Mesodermal cell (in vitro differentiated cells): ENCODE results near the gene RANBP17.
"Not testable (repeated sequence)": the region's sequence is repeated elsewhere in the genome, so short reads cannot be mapped to it uniquely, and the experiment has no call there.

Experiments
- H3K27ac ChIP-seq: 2 replicates; pipeline ENCODE4 v1.7.0; 2013; ENCODE audit warnings: mild to moderate bottlenecking, low read depth, low read length, moderate library complexity; ENCODE audit not compliant: severe bottlenecking
- H3K36me3 ChIP-seq: 2 replicates; pipeline ENCODE4 v1.7.1; 2013; ENCODE audit warnings: mild to moderate bottlenecking, low read length, moderate library complexity; ENCODE audit not compliant: control insufficient read depth, insufficient read depth
- H3K4me1 ChIP-seq: one replicate; pipeline ENCODE4 v1.7.1; 2013; ENCODE audit warnings: mild to moderate bottlenecking, low read length; ENCODE audit not compliant: insufficient read depth, control insufficient read depth, poor library complexity, severe bottlenecking
- H3K4me3 ChIP-seq: 2 replicates; pipeline ENCODE4 v1.7.0; 2013; ENCODE audit warnings: low read length, control low read depth, mild to moderate bottlenecking; ENCODE audit not compliant: insufficient read depth, poor library complexity, severe bottlenecking; ENCODE audit errors: extremely low read depth
- H3K9me3 ChIP-seq: 2 replicates; pipeline ENCODE4 v1.7.1; 2013; ENCODE audit warnings: mild to moderate bottlenecking, low read length, moderate library complexity; ENCODE audit not compliant: control insufficient read depth
- WGBS, 2 experiments: methylation state at CpG; one replicate each; pipeline ENCODE4 v1.1.5; 2013; ENCODE audit warnings: missing lambda C conversion rate in 2 of 2; ENCODE audit not compliant: insufficient coverage in 2 of 2; 5-methylcytosine and 5-hydroxymethylcytosine counted together

Gene RANBP17

DNA sequence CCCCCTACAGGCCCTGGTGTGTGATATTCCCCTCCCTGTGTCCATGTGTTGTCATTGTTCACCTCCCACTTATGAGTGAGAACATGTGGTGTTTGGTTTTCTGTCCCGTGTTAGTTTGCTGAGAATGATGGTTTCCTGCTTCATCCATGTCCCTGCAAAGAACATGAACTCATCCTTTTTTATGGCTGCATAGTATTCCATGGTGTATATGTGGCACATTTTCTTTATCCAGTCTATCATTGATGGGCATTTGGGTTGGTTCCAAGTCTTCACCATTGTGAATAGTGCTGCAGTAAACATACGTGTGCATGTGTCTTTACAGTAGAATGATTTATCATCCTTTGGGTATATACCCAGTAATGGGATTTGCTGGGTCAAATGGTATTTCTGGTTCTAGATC lies 313.1 kb downstream of the RANBP17 start:
- WGBS, 2 experiments, result 100% methylated on average over 1 to 2 of the region's 2 CpGs
- H3K9me3 ChIP-seq, result not testable (repeated sequence)

DNA sequence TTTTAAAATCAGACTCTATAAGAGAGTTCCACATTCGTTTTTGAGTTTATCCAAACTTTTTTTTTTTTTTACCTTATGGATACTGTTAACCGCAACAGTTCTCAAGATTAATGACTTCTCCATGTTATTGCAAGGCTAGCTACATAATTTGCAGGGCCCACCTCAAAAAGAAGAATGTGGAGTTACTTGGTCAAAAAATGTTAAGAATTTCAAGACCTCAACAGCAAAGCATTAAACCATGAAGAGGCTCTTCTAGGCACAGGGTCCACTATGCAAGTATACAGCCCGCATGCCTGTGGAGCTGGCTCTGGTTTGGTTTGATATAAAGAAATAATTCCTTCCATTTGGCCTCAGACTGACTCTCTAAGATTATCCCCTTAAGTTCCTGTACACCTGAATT lies 313.9 kb downstream of the RANBP17 start:
- WGBS, 2 experiments, result 78 to 100% methylated on average over 1 of the region's 3 CpGs
- H3K4me3 ChIP-seq, result no peak overlapping the region
- H3K9me3 ChIP-seq, result no peaks in the 10 kb centered on the region
- H3K27ac ChIP-seq, result no peak overlapping the region
- H3K4me1 ChIP-seq, result no peaks in the 10 kb centered on the region
- no peaks in the 10 kb centered on the region for H3K36me3 ChIP-seq

More for the DNA sequence above, 313.1 kb downstream of the RANBP17 start:
- H3K27ac ChIP-seq, H3K4me1 ChIP-seq, H3K4me3 ChIP-seq, H3K36me3 ChIP-seq: not testable (repeated sequence)

DNA sequence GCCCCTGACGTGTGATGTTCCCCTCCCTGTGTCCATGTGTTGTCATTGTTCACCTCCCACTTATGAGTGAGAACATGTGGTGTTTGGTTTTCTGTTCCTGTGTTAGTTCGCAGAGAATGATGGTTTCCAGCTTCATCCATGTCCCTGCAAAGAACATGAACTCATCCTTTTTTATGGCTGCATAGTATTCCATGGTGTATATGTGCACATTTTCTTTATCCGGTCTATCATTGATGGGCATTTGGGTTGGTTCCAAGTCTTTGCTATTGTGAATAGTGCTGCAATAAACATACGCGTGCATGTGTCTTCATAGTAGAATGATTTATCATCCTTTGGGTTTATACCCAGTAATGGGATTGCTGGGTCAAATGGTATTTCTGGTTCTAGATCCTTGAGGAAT lies 316.4 kb downstream of the RANBP17 start:
- H3K4me3 ChIP-seq, result not testable (repeated sequence)

DNA sequence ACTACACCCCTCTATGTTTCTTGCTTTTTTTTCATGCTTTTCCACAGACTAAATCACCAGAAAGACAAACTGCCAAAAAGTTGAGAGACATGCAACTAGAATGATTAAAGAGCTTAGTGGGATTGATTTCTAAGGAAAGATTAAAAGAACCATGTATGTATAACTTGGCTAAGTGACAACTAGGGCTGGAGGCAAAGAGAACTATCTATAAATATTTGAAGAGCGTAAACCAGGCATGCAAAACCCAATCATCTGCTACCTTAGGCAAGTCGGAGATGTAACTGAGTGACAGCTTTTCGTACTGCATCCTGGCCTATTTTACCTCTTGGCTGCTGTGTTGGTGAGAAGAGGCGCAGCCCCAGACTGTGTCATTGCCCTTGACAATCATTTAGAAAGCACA lies 326.2 kb downstream of the RANBP17 start:
- no peaks in the 10 kb centered on the region for H3K9me3 ChIP-seq
- WGBS, 2 experiments, result 87 to 98% methylated on average over 4 of the region's 4 CpGs
- peaks cover 2% of the 10 kb centered on the region for H3K36me3 ChIP-seq
- H3K27ac ChIP-seq, result no peak overlapping the region
- no peaks in the 10 kb centered on the region for H3K4me1 ChIP-seq
- no peak overlapping the region for H3K4me3 ChIP-seq

More for the DNA sequence above, 316.4 kb downstream of the RANBP17 start:
- not testable (repeated sequence) for H3K9me3 ChIP-seq, H3K36me3 ChIP-seq, H3K4me1 ChIP-seq, H3K27ac ChIP-seq
- WGBS, 2 experiments, result 87 to 92% methylated on average over 2 to 4 of the region's 5 CpGs

DNA sequence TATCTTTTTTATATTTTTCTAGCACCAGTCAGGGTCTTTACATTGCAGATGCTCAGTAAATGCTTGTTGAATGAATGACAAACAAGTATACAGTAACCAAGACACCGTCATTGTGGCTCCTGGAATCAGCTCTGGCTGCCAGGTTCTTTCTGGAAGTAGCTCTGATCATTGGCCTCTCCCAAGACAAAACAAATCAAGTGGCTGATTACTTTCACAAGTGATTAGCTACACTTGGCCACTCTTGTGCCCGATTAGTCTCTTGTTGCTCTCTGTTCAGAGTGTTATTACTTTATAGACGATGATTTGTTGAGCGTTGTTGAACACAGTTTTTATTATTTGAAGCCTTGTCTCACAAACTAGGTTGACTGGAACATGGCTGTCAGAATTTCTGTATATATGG lies 327.6 kb downstream of the RANBP17 start:
- peaks cover 2% of the 10 kb centered on the region for H3K36me3 ChIP-seq
- WGBS, 2 experiments, result 90% methylated on average over 4 of the region's 4 CpGs
- H3K9me3 ChIP-seq, result no peaks in the 10 kb centered on the region
- H3K27ac ChIP-seq, result no peak overlapping the region
- H3K4me3 ChIP-seq, result no peak overlapping the region
- H3K4me1 ChIP-seq, result no peaks in the 10 kb centered on the region

DNA sequence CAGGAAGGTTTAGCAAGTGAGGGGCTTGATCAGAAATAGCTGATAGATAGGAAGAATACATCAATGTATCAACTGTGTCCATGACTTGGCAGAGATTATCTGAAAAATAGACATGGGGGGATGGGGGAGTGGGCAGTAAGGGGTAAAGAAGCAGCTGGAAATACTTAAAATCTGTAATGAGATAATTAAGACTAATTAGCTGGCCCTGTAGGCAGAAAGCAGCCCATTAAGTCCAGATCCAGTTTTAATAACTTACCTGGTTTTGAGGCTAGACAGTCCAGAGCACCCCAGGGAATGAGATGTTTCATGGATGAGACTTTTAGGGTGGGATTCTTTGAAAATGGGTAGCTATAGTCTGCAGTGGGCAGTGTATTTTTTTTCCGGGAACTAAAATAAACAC lies 330.3 kb downstream of the RANBP17 start:
- Histone ChIP-seq H3K9me3 (no peaks in the 10 kb centered on the region), H3K4me1 (no peaks in the 10 kb centered on the region), H3K4me3 (no peak overlapping the region), H3K36me3 (no peaks in the 10 kb centered on the region), H3K27ac (no peak overlapping the region)
- 100% methylated on average over 1 of the region's 1 CpG; no CpG with 5 or more reads in 1 of the 2 experiments for WGBS, 2 experiments

DNA sequence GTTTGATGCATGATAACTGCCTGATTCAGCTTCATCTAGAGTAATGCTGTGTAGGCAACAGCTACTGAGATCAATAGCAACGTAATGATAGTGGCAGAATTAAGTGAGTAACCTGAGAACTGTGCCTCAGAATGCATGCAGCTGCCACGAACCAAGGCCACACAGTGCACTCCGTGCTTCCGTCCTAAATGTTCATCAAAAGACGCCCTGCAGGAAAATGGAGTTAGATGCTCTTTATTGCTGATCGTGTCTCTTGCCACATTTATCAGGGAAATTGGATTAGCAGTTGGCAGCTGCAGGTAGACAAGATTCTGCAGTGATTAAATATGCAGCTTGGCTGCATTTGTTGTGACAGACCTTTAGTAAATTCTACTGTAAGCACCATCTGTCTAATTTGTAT lies 339.5 kb downstream of the RANBP17 start:
- Histone ChIP-seq H3K4me3 (no peak overlapping the region), H3K27ac (no peak overlapping the region), H3K36me3 (no peaks in the 10 kb centered on the region), H3K4me1 (no peaks in the 10 kb centered on the region), H3K9me3 (no peaks in the 10 kb centered on the region)
- WGBS, 2 experiments, result 66 to 69% methylated on average over 6 of the region's 6 CpGs

DNA sequence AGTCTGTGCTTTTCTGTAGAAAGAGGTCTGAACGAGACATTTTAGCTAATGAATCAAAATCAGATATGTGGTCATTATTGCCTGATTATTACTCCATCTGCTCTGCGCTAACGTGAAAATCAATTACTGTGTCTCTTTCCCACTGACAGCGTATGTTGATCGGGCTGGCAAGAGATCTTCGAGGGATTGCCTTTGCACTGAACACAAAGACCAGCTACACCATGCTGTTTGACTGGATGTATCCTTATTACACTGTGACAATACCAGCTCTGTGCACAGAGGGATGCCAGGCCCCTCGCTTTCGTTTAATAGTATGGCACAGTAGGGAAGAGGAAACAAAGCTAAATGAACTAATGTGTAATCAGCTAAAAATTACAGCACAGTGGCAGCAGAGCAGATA lies 343.6 kb downstream of the RANBP17 start:
- Histone ChIP-seq H3K27ac (no peak overlapping the region), H3K36me3 (no peaks in the 10 kb centered on the region), H3K9me3 (no peaks in the 10 kb centered on the region), H3K4me1 (no peaks in the 10 kb centered on the region), H3K4me3 (no peak overlapping the region)
- 79 to 87% methylated on average over 5 to 7 of the region's 8 CpGs for WGBS, 2 experiments

DNA sequence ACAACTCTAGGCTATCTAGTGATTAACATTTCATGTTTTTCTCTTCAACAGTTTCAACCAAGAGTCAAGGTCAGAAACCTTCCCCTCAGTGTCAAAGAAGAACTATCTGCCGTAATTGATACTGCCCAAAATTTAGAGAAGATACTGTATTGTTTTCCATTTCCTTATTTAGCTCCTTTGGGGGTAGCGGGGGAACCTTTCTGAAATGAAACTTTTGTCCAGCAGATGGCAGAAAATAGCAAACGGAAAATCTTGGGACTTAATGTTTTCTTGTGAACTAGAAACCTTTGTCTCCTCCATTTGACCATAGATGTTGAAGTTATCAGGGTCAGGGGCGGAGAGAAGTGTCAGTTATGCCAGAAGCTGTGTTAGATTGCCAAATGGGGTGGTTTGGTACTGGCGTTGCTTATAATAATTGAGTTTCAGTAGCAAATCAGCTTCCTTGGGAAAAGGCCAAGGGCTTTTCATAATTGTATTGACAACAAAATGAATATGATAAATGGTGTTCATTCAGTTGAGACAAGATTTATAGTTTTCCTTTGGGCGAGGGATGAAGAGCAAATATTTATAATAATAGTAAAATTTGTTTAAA lies 345.5 kb downstream of the RANBP17 start:
- Histone ChIP-seq H3K27ac (no peak overlapping the region), H3K4me1 (no peaks in the 10 kb centered on the region), H3K36me3 (no peaks in the 10 kb centered on the region), H3K9me3 (no peaks in the 10 kb centered on the region), H3K4me3 (no peak overlapping the region)
- WGBS, 2 experiments, result 24 to 72% methylated on average over 2 to 3 of the region's 6 CpGs

DNA sequence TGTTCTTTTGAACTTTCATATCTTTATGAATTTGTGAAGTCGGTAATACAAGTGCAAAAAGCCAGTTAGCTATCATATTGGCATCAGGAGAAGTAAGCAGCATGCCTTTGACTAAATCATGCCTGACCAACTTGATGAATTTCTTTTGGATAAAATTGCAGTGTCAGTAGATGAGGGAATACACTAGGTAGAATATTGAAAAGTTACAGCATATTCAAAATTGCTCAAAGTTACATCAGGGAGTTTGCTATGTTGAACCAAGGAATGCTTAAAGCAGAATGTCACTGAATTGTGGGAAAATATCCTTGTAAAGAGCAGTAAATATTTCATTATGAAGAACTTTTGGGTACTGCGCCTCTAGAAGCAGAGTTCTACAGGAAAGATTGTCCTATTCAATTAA lies 360.1 kb downstream of the RANBP17 start:
- Histone ChIP-seq H3K4me1 (no peaks in the 10 kb centered on the region), H3K9me3 (no peaks in the 10 kb centered on the region), H3K4me3 (no peak overlapping the region), H3K36me3 (no peaks in the 10 kb centered on the region), H3K27ac (no peak overlapping the region)
- WGBS, 2 experiments, result 90 to 100% methylated on average over 1 to 2 of the region's 2 CpGs

DNA sequence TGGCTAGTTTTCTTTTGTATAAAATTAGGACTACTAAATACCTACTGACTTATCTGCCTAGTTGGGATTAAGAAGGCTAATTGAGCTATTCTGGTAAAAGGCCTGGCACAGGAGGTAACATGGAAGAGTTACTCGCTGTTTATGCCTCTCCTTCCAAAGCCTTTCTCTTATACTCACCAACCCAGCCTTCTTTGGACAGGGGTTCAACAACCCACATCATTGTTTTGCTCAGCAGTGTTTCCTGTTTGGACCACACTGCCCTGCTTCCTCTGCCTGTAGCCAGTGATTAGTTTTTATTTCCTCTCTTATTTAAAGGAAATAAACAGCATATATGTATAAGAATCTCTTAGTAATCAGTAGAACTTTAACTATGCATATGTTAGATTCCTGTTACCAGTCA lies 362.1 kb downstream of the RANBP17 start:
- no CpG with 5 or more reads among the region's 1 CpG for WGBS, 2 experiments
- Histone ChIP-seq H3K4me3 (no peak overlapping the region), H3K4me1 (no peaks in the 10 kb centered on the region), H3K9me3 (no peaks in the 10 kb centered on the region), H3K36me3 (no peaks in the 10 kb centered on the region), H3K27ac (no peak overlapping the region)
